ENCODE results near the gene ELMO1. TPM values are rescaled to one million over a fixed set of nuclear protein-coding genes. Genes with fewer than 3 reads are reported as not detected.

ELMO1 gene
- total and polyA plus RNA-seq, 11 donors, result 6.9 to 38.6 (median 14.7) TPM

DNA sequence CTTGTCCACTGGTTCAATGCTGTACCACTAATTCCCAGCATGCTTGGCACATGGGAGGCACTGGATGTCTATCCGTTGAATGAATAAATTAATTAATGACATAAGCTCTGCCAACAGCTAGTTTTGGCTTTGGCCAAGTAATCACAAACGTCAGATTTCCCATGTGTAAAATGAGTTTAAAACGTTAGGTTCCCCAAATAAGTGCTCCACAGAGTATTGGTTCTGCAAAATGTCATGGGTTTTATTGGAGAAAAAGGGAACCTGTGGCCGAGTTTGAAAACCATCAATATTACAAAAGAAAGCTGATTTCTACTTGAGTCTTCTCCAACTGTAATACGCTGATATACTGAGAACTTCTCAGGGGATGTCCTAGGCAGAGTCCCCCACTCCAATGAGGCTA is 23.2 kb downstream of the ELMO1 start:
- Histone ChIP-seq H3K9me3 (no peaks in the 10 kb centered on the region), H3K4me3 (no peak overlapping the region), H3K27ac (peak overlapping the region in 1 of 12 donors; percentile 64), H3K4me1 (peaks cover 0 to 60% (median 23%) of the 10 kb centered on the region in 12 donors), H3K36me3 (peaks cover 0 to 7% (median 0%) of the 10 kb centered on the region in 9 donors), H3K27me3 (no peaks in the 10 kb centered on the region)
- WGBS, 4 donors, result 62 to 70% (median 66%) methylated on average over 5 of the region's 5 CpGs
- ATAC-seq (peak in 2 of 4 donors; percentile 34 to 35), DNase-seq (no peak)
- TF ChIP-seq POLR2A (IDR thresholded peaks at IDR 0.05), result no peak
- TF ChIP-seq, protein P1, sequence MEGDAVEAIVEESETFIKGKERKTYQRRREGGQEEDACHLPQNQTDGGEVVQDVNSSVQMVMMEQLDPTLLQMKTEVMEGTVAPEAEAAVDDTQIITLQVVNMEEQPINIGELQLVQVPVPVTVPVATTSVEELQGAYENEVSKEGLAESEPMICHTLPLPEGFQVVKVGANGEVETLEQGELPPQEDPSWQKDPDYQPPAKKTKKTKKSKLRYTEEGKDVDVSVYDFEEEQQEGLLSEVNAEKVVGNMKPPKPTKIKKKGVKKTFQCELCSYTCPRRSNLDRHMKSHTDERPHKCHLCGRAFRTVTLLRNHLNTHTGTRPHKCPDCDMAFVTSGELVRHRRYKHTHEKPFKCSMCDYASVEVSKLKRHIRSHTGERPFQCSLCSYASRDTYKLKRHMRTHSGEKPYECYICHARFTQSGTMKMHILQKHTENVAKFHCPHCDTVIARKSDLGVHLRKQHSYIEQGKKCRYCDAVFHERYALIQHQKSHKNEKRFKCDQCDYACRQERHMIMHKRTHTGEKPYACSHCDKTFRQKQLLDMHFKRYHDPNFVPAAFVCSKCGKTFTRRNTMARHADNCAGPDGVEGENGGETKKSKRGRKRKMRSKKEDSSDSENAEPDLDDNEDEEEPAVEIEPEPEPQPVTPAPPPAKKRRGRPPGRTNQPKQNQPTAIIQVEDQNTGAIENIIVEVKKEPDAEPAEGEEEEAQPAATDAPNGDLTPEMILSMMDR (IDR thresholded peaks at IDR 0.05), result no peak
- intact Hi-C loops (cut with DNase I), result no loop called here

DNA sequence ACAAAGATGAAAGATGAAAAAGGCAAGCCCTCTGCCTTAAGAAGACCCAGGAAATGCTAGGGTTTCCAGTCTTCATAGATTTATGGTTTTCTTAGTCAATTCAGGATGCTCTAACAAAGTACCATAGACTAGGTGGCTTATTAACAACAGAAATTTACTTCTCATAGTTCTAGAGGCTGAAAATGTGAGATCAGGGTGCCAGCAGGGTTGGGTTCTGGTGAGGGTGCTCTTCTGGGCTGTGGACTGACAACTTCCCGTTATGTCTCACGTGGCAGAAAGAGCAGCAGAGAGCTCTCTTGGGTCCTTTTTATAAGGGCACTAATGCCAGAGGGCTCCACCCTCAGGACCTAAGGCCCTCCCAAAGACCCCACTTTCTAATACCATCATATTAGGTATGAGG is 23.7 kb downstream of the ELMO1 start:
- DNase-seq, result no peak
- intact Hi-C loops (cut with DNase I), result no loop called here
- Histone ChIP-seq H3K4me1 (peaks cover 0 to 66% (median 25%) of the 10 kb centered on the region in 12 donors), H3K27ac (peak overlapping the region in 1 of 12 donors; percentile 64), H3K4me3 (no peak overlapping the region), H3K36me3 (peaks cover 0 to 7% (median 0%) of the 10 kb centered on the region in 9 donors), H3K9me3 (no peaks in the 10 kb centered on the region), H3K27me3 (no peaks in the 10 kb centered on the region)
- no peak for TF ChIP-seq POLR2A (IDR thresholded peaks at IDR 0.05)
- TF ChIP-seq, protein P1 (IDR thresholded peaks at IDR 0.05), result no peak
- ATAC-seq, result peak in 1 of 4 donors; percentile 41
- 86 to 93% (median 91%) methylated on average over 2 of the region's 2 CpGs for WGBS, 4 donors

DNA sequence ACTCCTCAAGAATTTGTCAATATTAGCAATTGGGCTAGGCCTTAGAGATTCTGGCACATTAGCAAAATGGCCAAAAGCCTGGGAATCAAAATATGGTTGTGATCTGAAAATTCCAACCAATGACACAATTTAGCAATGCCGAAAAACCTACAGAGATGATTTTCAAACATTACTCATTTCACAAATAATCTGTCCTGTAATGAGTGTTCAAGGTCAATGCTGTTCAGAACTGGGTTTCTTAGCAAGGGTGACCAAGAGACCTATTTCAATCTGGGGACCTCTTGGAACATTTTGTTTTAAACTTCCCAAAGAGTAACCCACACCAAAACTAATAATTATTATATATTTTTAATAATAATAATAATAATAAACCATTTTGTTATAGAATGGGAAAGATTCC is 24.1 kb downstream of the ELMO1 start:
- Histone ChIP-seq H3K27me3 (no peaks in the 10 kb centered on the region), H3K4me1 (peaks cover 0 to 65% (median 25%) of the 10 kb centered on the region in 12 donors), H3K36me3 (peaks cover 0 to 4% (median 0%) of the 10 kb centered on the region in 9 donors), H3K4me3 (no peak overlapping the region), H3K27ac (no peak overlapping the region), H3K9me3 (no peaks in the 10 kb centered on the region)
- DNase-seq (no peak), ATAC-seq (no peak)
- intact Hi-C loops (cut with DNase I), result no loop called here
- 92 to 96% (median 96%) methylated on average over 1 of the region's 1 CpG for WGBS, 4 donors
- TF ChIP-seq, protein P1 (IDR thresholded peaks at IDR 0.05), result no peak
- no peak for TF ChIP-seq POLR2A (IDR thresholded peaks at IDR 0.05)

DNA sequence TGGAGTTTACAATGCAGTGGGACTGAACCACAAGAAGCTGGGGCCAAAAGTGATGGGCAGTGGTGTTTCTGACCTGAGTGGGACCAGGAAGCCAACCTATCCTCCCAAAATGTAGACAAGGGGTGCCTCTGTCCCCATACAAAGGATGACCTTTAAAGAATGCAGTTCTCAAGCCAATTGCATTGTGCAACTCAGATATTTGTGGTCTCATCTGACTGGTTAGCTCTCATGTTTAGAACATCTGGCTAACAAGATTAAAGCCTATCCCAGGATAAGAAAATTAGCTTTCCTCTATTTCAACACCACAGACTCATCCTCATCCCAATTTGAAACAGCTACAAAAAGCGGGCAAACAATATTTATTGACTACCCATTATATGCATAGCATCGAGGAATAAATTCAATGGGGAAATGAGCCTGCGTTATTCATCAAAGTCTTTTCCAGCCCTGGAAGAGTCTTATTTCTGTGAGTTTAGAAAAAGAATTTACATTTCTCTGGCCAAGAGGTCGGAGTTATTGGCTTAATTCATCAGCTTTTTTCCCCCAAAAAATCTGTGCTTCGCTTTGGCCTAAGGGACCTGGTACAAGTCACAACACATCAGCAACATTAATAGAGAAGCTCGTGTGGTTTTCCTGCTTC is 26.7 kb downstream of the ELMO1 start:
- Histone ChIP-seq H3K9me3 (no peaks in the 10 kb centered on the region), H3K4me1 (peaks cover 0 to 54% (median 23%) of the 10 kb centered on the region in 12 donors), H3K36me3 (no peaks in the 10 kb centered on the region), H3K27ac (peak overlapping the region in 9 of 12 donors; percentile 6 to 42 (median 31)), H3K27me3 (no peaks in the 10 kb centered on the region), H3K4me3 (no peak overlapping the region)
- no peak for TF ChIP-seq POLR2A (IDR thresholded peaks at IDR 0.05)
- TF ChIP-seq, protein P1 (IDR thresholded peaks at IDR 0.05), result no peak
- WGBS, 4 donors, result 66 to 85% (median 79%) methylated on average over 6 of the region's 6 CpGs
- intact Hi-C loops (cut with DNase I), result no loop called here
- peak; percentile 59 to 85 (median 73) for ATAC-seq
- no peak for DNase-seq

Data from heart left ventricle (tissue), 16 donors.